GM21381 (cell line): ENCODE results near the gene ANXA10.
"Not testable (repeated sequence)": the region's sequence is repeated elsewhere in the genome, so short reads cannot be mapped to it uniquely, and the experiment has no call there.

Experiments
- ATAC-seq: cut with Tn5 transposase; IDR thresholded peaks from one replicate; pipeline ENCODE4 v1.9.1; 2021; ENCODE audit warnings: mild to moderate bottlenecking, moderate library complexity; ENCODE audit not compliant: unreplicated experiment

Gene ANXA10

DNA sequence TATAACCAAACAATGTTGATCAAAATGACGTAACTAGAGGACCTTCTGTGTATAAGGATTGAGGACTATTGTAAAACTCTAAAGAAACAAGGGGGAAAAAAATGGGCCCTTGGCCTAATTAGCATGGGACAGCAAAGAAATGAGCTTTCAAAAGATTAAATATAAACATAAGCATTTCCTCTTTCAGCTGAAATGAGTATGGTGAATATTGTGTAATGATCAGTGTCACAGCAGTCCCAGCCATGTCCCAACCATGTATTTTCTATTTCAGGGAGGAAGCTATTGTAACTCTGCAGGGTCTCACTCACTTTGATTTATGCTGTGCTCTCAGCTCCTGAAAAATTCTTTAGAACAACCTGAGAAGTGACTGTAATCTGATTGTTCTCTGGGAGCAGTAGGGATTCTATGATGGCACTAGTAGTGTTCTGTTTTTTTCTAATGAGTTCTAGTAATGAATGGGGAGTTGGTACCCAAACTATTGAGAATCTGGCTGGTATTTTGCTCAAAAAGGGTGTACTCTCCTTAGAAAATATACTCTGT, 25.8 kb downstream of the ANXA10 start:
- ATAC-seq = no peak

DNA sequence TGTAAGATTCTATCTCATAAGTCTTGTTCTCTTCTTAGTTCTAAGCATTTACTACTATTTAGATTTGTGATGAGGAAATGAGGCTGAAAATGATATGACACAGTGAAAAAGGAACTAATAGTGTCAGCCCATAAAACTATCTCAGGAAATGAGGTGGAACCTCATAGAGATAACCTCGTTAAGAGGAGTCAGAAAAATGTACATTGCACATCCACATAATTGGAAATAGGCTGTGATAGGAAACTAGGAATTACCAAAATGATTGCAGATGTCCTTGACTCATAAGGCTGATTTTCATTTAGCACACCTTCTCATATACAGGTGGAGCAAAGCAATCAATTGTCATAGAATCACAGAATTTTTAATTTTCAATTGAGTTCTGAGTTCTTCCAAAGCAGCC, 26.8 kb downstream of the ANXA10 start:
- no peak for ATAC-seq

GRCh38 chr4:168119890-168120289, 27.6 kb downstream of the ANXA10 start:
- no peak for ATAC-seq

DNA sequence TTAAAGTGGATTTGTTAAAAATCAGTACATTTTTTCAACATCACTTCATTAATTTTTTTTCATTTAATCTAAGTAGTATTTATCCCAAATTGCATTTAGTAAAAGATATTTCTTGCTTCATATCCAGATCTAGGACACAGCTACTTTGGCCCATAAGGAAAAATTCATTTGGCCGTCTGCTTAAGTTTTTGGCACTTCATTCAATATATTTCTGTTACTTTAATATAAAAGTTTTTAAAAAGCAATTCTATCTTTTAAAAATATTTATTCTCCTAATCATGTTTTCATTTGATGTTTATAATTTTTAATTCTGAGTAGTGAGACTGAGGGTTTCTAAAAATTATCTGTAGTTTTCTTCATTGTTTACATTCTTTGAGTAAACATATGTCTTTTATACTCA, 28.5 kb downstream of the ANXA10 start:
- no peak for ATAC-seq

DNA sequence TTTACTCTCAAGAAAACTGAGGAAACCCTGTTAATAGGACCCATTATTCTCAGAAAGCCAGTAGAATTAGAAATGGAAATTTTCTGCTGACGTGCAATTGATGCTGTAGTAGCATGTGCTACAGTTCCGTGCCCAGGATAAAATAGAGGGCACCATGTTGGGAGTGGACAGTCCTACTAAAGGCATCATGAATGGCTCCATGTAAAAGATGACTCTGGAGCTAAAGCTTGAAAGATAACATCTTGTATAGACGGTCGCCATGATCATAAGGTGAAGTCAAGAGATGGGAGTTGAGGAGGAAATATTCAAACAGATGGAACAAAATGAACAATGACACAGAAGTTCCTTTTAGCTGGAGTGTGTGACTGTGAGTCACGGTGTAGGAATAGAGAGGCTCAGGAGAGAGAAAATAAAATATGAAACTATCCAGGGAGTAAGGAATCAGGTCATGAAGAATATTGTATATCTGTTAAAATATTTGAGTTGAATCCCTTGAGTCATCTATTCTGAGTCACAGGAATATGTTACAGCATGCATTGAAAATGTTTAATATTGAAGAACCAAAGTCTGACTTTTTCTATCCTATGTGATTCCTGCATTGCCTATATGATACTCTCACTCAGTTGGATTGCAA, 31.8 kb downstream of the ANXA10 start:
- ATAC-seq = no peak

DNA sequence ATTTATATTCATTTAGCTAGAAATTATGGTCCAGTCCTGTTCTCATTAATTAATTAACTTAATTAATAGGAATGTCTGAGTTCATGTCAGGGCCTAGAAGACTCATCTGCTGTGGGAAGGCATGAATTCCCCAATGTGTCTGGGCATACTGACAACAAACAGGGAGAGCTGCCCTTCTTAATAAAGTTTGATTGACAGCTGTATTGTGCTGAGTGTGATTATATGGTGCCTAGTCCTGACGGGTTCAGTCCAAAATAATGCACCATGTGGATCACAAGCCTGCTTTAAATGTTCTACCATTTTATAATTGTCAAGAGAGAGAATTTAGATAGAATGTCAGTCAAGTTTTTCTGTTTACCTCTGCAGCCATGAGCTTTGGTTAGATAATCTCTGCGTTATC, 34.6 kb downstream of the ANXA10 start:
- no peak for ATAC-seq

DNA sequence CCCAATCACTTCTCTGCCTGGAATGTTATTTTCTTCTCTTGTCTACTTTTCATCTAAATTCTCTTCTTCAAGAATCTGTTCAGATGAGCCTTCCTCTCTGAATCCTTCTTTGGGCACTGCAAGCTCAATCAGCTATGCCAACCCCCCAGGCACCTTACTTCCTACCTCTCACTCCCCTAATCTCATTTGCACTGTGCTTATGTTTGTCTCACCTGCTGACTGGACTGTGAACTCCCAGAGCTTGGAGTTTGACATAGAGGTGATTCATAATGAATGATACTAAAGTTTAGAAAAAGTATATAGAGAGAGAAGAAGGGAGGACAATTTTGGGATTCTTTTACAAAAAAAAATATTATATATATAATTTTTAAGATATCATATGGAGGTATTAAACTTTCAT, 36.3 kb downstream of the ANXA10 start:
- no peak for ATAC-seq

DNA sequence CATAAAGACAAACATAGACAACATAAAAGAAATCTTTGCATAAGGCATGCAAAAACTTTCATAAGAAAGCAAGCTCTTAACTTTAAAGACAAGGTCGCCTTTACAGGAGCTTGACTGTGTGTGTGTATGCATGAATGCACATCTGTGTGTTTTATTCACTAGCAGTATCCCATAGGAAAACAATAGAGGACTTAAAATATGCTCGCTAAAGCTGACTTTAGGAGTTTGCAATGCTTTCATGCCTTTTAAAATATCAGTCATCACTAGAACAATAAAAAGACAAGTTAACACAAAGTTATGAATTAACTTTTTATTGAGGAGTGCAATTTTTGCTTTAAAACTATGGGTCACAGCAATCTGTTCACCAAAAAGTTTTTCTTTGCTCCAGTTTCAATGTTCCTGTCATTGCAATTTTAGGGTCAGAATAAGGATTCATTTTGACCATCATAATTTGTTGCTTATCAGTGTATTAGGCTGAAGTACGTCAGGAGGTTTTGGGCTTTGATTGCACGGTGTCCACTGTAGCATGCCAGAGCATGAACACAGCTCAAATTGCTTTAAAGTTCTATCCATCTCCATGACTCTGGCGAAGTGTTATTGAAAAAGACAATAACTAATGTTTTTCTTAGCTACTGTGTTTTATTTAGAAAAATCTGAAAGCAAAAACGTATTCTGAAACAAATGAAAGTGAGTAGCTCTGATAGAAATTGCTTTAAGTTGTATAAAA, 36.9 kb downstream of the ANXA10 start:
- no peak for ATAC-seq

DNA sequence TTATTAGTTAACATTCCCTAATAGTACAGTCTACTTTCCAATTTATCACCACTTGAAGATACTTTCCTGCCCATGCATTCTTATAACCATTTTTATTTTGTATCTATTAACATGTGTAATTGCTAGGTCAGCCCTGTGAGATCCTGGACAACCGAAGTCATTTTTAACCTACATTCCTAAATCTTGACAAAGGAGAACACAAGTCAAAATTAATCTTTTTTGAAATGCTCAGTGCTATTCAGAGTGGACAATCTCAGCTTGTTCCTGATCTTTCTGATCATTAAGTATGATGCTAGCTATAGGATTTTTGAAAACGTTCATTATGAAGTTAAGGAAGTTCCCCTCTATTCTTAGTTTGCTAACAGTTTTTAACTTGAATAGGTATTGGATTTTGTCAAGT, 37.5 kb downstream of the ANXA10 start:
- no peak for ATAC-seq

DNA sequence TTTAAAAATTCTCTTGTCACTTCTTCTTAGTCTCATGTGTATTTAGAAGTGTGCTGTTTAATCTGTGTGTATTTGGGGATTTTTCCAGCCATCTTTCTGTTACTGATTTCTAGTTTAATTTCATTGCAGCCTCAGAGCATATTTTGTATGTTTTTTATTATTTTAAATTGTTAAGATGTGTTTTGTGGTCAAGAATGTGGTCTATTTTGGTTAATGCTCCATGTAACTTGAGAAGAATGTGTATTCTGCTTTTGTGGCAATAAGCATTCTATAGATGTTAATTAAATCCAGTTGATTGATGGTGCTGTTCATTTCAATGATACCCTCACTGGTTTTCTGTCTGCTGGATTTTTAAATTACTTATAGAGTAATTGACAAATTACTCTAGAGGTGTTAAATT, 38.9 kb downstream of the ANXA10 start:
- ATAC-seq = no peak

- ATAC-seq = no peak
Measured at GRCh38 chr4:168134651-168135050, 42.3 kb downstream of the ANXA10 start.

DNA sequence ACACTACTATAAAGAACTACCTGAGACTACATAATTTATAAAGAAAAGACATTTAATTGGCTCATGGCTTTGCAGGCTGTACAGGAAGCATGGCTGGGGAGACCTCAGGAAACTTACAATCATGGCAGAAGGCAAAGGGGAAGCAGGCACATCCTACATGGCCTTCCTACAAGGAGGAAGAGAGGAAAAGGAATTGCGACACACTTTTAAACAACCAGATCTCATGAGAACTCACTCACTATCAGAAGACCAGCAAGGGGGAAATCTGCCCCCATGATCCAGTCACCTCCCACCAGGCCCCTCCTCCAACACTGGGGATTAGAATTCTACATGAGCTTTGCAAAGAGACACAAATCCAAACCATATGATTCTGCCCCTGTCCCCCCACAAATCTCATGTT, 43.5 kb downstream of the ANXA10 start:
- ATAC-seq = not testable (repeated sequence)

DNA sequence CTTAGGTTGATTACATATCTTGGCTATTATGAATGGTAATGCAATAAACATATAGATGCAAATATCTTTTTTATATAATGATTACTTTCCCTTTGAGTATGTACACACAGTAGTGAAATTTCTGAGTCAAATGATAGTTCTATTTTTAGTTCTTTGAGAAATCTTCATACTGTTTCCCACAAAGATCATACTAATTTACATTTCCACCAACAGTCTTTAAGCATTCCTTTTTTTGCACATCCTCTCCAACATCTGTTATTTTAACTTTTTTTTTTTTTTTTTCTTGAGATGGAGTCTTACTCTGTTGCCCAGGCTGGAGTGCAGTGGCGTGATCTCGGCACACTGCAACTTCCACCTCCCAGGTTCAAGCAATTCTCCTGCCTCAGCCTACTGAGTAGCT, 45.4 kb downstream of the ANXA10 start:
- not testable (repeated sequence) for ATAC-seq

GRCh38 chr4:168138143-168138542, 45.8 kb downstream of the ANXA10 start:
- no peak for ATAC-seq

DNA sequence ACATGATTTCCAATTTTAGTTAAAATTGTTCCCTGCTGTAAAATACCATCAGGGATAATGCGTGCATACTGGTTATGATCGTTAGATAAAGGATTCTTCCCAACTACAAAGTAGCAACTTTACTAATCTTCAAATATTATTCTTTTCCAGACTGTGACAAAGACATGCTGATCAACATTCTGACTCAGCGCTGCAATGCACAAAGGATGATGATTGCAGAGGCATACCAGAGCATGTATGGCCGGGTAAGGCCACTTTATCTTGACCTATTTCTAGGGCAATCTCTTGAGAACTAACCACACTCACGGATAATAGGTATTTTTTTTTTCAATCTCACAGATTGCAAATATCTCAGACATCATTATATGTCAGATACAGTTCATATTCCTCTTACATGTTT, 47.0 kb downstream of the ANXA10 start:
- no peak for ATAC-seq

- no peak for ATAC-seq
Measured at GRCh38 chr4:168141733-168142132, 49.4 kb downstream of the ANXA10 start.

GRCh38 chr4:168143601-168144000, 51.3 kb downstream of the ANXA10 start:
- ATAC-seq = no peak

DNA sequence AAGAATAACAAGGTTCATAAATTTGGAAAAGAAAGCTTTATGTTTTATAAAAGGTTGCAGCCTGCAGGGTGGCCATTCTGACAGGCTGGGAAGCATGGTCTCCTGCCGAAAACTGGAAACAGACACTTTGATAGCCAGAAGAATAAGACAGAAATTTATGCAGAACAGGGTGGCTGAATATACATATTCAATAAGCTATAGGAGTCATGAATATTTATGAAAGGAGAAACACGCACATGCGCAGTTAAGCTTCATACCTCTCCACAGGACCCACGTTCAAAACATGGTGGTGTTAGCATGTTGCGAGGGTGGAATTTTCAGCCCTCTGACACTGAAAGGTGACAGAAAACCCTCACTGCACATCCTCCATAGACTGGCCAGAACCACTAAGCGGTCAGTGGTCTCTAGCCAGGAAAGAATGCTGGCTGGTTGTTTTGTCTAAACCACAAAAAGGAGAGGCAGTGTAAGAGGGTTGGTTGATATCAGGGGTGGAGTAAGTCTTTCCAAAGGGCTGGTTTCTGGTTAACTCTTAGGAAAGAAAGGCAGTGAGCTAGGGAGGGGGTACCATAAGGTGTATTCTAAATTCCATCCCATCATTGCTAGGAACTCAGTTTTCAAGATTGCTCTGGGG, 58.2 kb downstream of the ANXA10 start:
- ATAC-seq = no peak

DNA sequence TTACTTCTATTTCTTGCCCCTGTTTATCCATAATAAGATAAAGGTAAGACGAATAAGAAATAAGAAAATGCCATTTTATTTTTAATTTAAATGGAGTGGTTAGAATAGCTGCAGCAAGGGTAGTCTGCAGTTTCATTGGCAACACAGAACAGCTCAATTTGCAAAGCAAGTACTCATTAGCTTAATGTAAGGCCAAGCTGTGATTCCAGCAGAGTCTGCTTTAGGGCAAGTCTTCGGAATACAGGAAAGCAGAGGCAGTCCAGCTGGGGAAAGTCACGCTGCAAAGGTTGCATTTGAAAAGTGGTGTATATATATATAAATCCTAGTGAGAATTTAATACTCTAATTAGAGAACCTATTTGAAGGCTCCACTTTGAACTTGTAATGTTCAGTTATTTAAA, 59.0 kb downstream of the ANXA10 start:
- ATAC-seq = no peak

DNA sequence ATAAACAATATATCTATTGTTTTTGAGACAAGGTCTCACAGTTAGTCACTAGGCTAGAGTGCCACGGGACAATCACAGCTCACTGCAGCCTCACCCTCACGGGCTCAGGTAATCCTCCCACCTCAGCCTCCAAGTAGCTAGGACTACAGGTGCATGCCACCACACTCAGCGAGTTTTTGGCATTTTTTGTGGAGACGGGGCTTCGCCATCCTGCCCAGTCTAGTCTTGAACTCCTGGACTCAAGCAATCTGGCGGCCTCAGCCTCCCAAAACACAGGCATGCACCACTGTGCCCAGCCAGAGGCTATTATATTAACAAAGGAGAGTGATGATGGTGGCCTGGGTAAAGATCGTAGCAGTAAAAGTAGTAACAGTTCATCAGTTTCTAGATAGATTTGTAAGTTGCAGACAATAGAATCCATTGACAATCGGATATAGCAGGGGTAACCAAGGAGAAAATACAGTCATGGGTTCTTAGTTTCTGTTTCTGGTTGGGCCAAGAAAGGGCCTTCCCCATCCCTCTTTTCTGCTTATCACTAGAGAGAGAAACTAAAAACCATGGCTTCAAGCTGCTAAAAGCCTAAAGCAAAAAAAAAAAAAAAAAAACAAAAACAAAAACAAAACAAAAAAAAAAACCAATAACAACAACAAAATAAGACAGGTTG, 60.6 kb downstream of the ANXA10 start:
- no peak for ATAC-seq

- peak; percentile 91 for ATAC-seq
Measured at GRCh38 chr4:168153596-168154440, 61.5 kb downstream of the ANXA10 start.
